KMS-11 (cell line): Measurements from ENCODE around the gene CSRP1.

Source experiments
- H2AFZ ChIP-seq: fragments of 200-600 bp; sonication (generic); 2 replicates; pipeline ENCODE4 v1.6.1; 2016; ENCODE audit warnings: antibody characterized with exemption, mixed run types, low read depth
- H3K27ac ChIP-seq: fragments of 200-600 bp; sonication (generic); 2 replicates; pipeline ENCODE4 v1.6.1; 2016; ENCODE audit warnings: mild to moderate bottlenecking, mixed run types
- H3K27me3 ChIP-seq: fragments of 200-600 bp; sonication (generic); 2 replicates; pipeline ENCODE4 v1.6.1; 2017; ENCODE audit warnings: mild to moderate bottlenecking, low read depth, mixed run types, moderate library complexity; ENCODE audit not compliant: insufficient read depth
- H3K36me3 ChIP-seq: fragments of 200-600 bp; sonication (generic); 2 replicates; pipeline ENCODE4 v1.6.1; 2017; ENCODE audit warnings: mild to moderate bottlenecking, mixed run types; ENCODE audit not compliant: insufficient read depth
- H3K4me1 ChIP-seq: fragments of 200-600 bp; sonication (generic); 2 replicates; pipeline ENCODE4 v1.6.1; 2016; ENCODE audit warnings: mild to moderate bottlenecking, low read depth, mixed run types; ENCODE audit not compliant: poor library complexity, severe bottlenecking
- H3K4me2 ChIP-seq: fragments of 200-600 bp; sonication (generic); 2 replicates; pipeline ENCODE4 v1.7.0; 2016; ENCODE audit warnings: mild to moderate bottlenecking, mixed run types
- H3K4me3 ChIP-seq: fragments of 200-600 bp; sonication (generic); IDR thresholded peaks from 2 replicates; pipeline ENCODE4 v1.6.1; 2017; ENCODE audit warnings: low read depth, low read length, mixed read lengths; ENCODE audit not compliant: insufficient read depth
- H3K79me2 ChIP-seq: fragments of 200-600 bp; sonication (generic); 2 replicates; pipeline ENCODE4 v1.6.1; 2016; ENCODE audit warnings: low read depth, mixed run types; ENCODE audit not compliant: insufficient read depth
- H3K9ac ChIP-seq: fragments of 200-600 bp; sonication (generic); 2 replicates; pipeline ENCODE4 v1.6.1; 2016; ENCODE audit warnings: mild to moderate bottlenecking, mixed run types
- H4K20me1 ChIP-seq: fragments of 200-600 bp; sonication (generic); 2 replicates; pipeline ENCODE4 v1.6.1; 2016; ENCODE audit warnings: mild to moderate bottlenecking, mixed run types; ENCODE audit not compliant: insufficient read depth
- CTCF ChIP-seq: fragments of 200-600 bp; sonication (generic); conservative IDR thresholded peaks from 2 replicates; pipeline ENCODE4 v1.6.1; 2017; ENCODE audit warnings: low read depth, mild to moderate bottlenecking, antibody characterized with exemption, low read length, moderate library complexity, mixed read lengths

CSRP1 gene

DNA sequence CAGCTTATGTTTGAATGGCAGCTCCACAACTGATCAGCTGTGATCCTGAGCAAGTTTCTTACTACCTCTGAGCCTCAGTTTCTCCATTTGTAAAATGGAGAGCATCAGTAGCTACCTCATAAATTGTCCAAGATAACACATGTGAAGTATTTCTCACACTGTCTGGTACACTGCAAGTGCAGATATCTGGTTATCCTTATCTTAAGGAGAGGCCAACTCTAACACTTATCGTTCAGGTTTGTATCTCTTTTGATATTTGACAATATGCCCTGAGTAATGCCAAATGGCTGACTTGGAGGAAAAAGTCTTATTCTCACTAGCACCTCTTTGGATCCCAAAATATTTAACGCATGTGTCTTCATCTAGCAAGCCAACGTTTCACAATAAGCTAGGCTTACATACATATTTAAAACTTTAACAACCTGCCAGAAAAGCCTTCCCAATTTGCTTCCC, 2.7 kb downstream of the CSRP1 start:
- H3K27me3 ChIP-seq, result no peaks in the 10 kb centered on the region
- H3K27ac ChIP-seq, result no peak overlapping the region
- H3K4me1 ChIP-seq, result peaks cover 45% of the 10 kb centered on the region
- no peaks in the 10 kb centered on the region for H3K36me3 ChIP-seq
- no peak overlapping the region for H3K4me2 ChIP-seq
- H3K4me3 ChIP-seq, result no peak overlapping the region
- H2AFZ ChIP-seq, result no peak overlapping the region
- TF ChIP-seq CTCF, result no peak
- H3K79me2 ChIP-seq, result no peaks in the 10 kb centered on the region; the same call in 1 of the 2 replicates
- no peak overlapping the region for H3K9ac ChIP-seq
- H4K20me1 ChIP-seq, result no peaks in the 10 kb centered on the region

- Histone ChIP-seq H3K79me2 (no peaks in the 10 kb centered on the region; the same call in 1 of the 2 replicates), H3K9ac (no peak overlapping the region), H3K36me3 (no peaks in the 10 kb centered on the region), H3K27me3 (no peaks in the 10 kb centered on the region), H4K20me1 (no peaks in the 10 kb centered on the region), H3K4me3 (no peak overlapping the region), H3K4me2 (no peak overlapping the region), H3K4me1 (peaks cover 39% of the 10 kb centered on the region), H3K27ac (no peak overlapping the region), H2AFZ (no peak overlapping the region)
- no peak for TF ChIP-seq CTCF
Observed at GRCh38 chr1:201503397-201504176, 3.3 kb downstream of the CSRP1 start.

DNA sequence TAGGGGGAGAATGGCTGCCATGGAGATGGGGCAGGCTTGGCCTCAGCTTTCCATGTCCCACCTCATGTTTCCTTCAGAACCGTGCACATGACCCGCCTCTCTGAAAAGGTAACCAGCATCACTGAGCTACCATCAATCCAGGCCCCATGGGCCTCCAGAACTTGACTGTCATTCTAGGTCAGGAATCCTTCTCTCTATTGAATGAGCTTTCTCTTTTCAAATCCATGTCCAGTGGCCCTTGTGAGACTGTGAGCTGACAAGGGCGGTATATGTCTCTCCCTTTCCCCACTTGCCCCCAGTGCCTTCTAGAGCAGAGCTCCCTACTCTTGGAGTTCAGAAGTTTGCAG, 4.4 kb downstream of the CSRP1 start:
- no peak for TF ChIP-seq CTCF
- H3K4me1 ChIP-seq, result peaks cover 28% of the 10 kb centered on the region
- no peaks in the 10 kb centered on the region for H3K36me3 ChIP-seq
- H2AFZ ChIP-seq, result no peak overlapping the region
- H3K4me3 ChIP-seq, result no peak overlapping the region
- H3K4me2 ChIP-seq, result no peak overlapping the region
- H4K20me1 ChIP-seq, result no peaks in the 10 kb centered on the region
- no peak overlapping the region for H3K9ac ChIP-seq
- H3K27ac ChIP-seq, result no peak overlapping the region
- no peaks in the 10 kb centered on the region for H3K27me3 ChIP-seq
- H3K79me2 ChIP-seq, result no peaks in the 10 kb centered on the region; the same call in 1 of the 2 replicates

DNA sequence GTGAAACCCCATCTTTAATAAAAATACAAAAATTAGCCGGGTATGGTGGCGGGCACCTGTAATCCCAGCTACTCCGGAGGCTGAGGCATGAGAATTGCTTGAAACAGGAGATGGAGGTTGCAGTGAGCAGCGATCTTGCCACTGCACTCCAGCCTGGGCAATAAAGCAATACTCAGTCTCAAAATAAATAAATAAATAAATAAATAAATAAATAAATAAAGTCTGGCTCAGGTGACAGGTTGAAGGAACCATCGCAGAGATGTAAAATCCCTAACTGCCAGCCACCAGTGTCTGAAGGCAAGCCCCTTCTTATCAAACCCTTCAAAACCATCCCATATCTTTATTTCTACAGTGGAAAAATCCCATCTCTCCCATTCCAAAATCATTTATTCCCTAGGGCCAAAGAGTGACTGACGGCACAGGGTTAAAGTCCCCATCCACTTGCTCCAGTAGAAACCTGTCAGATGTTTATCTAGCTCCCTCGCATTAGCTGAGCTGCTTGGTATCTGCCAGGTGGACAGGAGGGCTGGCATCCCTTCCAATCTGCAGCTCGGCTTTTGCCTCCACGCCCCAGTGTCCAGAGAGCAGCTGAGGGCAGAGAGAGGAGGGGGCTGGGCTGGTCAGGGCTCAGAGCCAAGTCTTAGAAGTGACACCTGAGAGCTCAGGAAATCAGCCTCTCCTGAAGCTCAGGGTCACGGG, 5.0 kb downstream of the CSRP1 start:
- H3K4me2 ChIP-seq, result no peak overlapping the region
- peaks cover 24% of the 10 kb centered on the region for H3K4me1 ChIP-seq
- TF ChIP-seq CTCF, result no peak
- no peak overlapping the region for H3K9ac ChIP-seq
- H3K79me2 ChIP-seq, result no peaks in the 10 kb centered on the region; the same call in 1 of the 2 replicates
- H3K27ac ChIP-seq, result no peak overlapping the region
- no peaks in the 10 kb centered on the region for H4K20me1 ChIP-seq
- H3K36me3 ChIP-seq, result no peaks in the 10 kb centered on the region
- no peak overlapping the region for H3K4me3 ChIP-seq
- no peak overlapping the region for H2AFZ ChIP-seq
- H3K27me3 ChIP-seq, result no peaks in the 10 kb centered on the region
